ENCODE data around the gene NEURL1B.

GRCh38 chr5:172713809-172714490 lies 72.9 kb downstream of the NEURL1B start:
- no peak for TF ChIP-seq POLR2AphosphoS5 (IDR thresholded peaks at IDR 0.05; ENCODE audit: low read depth, low read length)
- TF ChIP-seq RCOR1 (IDR thresholded peaks at IDR 0.05; ENCODE audit: low read length) = no peak
- TF ChIP-seq YY1 (IDR thresholded peaks at IDR 0.05; ENCODE audit: low read depth) = no peak
- no peak for TF ChIP-seq REST (IDR thresholded peaks at IDR 0.05; ENCODE audit: low read depth, low read length)
- TF ChIP-seq FOXM1 (IDR thresholded peaks at IDR 0.05; ENCODE audit: low read depth) = no peak
- TF ChIP-seq PBX3 (IDR thresholded peaks at IDR 0.05) = no peak
- no peak for TF ChIP-seq EP300 (IDR thresholded peaks at IDR 0.05; ENCODE audit: borderline replicate concordance in 1 of 2, low read depth in 1 of 2, low read length in 1 of 2)
- TF ChIP-seq SMC3 (IDR thresholded peaks at IDR 0.05; ENCODE audit: low read depth, low read length) = no peak
- TF ChIP-seq RXRA (IDR thresholded peaks at IDR 0.05; ENCODE audit: borderline replicate concordance, low read depth) = no peak
- no peak for TF ChIP-seq CTCF (IDR thresholded peaks at IDR 0.05)
- TF ChIP-seq EZH2phosphoT487 (IDR thresholded peaks at IDR 0.05; ENCODE audit: borderline replicate concordance, low read depth) = no peak
- no peak for TF ChIP-seq JUND (IDR thresholded peaks at IDR 0.05)
- no peak for TF ChIP-seq NFIC (IDR thresholded peaks at IDR 0.05; ENCODE audit: borderline replicate concordance)
- no peak for TF ChIP-seq TAF1 (IDR thresholded peaks at IDR 0.05; ENCODE audit: borderline replicate concordance, low read depth, low read length)
